ENCODE data around the gene RNASE7.

- TF ChIP-seq POLR2AphosphoS5 (IDR thresholded peaks at IDR 0.05; ENCODE audit: low read depth, low read length), result no peak
- TF ChIP-seq POLR2A (IDR thresholded peaks at IDR 0.05; ENCODE audit: low read depth, low read length), result no peak
These were observed 8.4 kb downstream of the RNASE7 start for GRCh38 chr14:21050597-21050996.
